Stimulated activated CD4-positive, alpha-beta T cell treated with anti-CD3 and anti-CD28 coated beads, Interleukin-1b, Interleukin-23, amount 100 ng/mL, for 24 hours (primary cell): ENCODE data around the gene SLC13A3.

Source experiments
- DNase-seq, 4 experiments: peaks; one replicate each; pipeline ENCODE4 v3.0.0-alpha.2; 2020; ENCODE audit warnings: low read depth in 4 of 4, low spot score in 1 of 4

Gene SLC13A3, protein sequence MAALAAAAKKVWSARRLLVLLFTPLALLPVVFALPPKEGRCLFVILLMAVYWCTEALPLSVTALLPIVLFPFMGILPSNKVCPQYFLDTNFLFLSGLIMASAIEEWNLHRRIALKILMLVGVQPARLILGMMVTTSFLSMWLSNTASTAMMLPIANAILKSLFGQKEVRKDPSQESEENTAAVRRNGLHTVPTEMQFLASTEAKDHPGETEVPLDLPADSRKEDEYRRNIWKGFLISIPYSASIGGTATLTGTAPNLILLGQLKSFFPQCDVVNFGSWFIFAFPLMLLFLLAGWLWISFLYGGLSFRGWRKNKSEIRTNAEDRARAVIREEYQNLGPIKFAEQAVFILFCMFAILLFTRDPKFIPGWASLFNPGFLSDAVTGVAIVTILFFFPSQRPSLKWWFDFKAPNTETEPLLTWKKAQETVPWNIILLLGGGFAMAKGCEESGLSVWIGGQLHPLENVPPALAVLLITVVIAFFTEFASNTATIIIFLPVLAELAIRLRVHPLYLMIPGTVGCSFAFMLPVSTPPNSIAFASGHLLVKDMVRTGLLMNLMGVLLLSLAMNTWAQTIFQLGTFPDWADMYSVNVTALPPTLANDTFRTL

DNA sequence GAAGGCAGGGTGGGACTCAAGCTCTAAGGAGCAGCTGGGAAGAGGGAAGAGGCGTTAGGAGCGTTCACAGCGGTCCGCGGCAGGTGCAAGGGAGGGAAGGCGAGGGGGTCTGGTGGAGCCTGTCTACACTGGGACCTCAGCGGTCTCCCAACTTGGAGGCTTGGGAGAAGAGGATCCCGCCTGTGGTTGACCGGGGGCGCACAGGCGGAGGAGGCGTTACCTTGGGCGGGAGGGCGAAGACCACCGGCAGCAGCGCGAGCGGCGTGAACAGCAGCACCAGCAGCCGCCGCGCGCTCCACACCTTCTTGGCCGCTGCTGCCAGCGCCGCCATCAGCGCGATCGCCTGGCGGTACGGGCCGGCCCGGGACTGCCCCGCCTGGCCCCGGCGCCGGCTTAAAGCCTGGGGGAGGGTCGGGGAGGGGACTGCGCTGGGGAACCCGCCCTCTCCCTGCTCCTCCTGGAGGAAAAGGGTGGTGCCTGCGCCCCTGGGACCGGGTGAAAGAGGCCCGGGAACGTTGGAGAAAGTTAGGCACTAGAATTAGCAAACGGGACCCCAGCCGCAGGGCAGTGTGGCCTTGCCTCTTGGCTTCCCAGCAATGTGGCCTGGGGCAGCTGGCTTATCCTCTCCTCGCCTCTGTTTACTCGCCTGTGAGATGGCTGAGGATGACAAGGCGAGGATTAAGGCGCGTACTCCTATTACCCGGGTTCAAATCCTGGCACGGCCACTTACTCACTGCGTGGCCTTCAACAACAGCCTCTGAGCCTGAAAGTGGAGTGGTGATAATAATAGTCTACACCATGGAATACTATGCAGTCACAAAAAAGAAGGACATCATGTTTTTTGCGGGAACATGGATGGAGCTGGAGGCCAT lies at the start of gene SLC13A3:
SLC13A3 (minus strand) TSS at position 369 of the 872 bp plus-strand sequence; CDS start at position 331, 38 bp downstream.
- DNase-seq, result no peak

DNA sequence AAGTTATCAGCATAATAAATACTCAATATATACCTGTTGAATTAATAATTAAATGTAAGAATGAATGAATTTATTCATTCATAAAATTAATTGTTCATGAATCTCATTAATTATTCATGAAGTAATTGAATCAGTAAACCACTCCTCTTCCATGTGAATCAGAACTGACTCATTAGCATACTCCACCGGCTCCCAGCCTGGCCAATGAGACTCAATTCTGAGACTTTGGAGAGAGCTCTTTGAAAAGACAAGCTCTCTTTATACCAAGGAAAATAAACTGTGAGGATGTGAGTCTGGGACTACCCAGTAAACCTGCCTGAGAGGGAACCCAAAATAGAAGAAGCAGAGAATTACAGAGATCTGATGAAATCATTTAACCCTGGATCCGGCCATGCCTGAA lies 49.8 kb upstream of the SLC13A3 start:
- DNase-seq, result no peak

DNA sequence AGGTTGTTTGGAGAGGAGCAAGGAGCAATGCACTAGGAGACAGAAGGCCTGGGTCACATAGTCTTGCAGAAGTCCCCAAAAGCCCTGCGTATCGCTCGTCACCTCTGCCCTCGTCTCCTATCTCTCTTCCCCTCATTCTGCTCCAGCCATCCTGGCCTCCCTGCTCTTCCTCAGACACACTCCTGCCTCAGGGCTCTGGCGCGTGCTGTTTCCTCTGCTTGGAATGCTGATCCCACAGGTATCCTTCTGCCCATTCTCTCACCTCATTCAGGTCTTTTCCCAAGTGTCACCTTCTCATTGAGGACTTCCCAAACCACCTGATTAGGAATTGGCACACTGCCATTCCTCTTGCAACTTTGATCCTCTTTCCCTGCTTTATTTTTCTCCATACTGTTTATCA lies 49.2 kb upstream of the SLC13A3 start:
- DNase-seq, result no peak

DNA sequence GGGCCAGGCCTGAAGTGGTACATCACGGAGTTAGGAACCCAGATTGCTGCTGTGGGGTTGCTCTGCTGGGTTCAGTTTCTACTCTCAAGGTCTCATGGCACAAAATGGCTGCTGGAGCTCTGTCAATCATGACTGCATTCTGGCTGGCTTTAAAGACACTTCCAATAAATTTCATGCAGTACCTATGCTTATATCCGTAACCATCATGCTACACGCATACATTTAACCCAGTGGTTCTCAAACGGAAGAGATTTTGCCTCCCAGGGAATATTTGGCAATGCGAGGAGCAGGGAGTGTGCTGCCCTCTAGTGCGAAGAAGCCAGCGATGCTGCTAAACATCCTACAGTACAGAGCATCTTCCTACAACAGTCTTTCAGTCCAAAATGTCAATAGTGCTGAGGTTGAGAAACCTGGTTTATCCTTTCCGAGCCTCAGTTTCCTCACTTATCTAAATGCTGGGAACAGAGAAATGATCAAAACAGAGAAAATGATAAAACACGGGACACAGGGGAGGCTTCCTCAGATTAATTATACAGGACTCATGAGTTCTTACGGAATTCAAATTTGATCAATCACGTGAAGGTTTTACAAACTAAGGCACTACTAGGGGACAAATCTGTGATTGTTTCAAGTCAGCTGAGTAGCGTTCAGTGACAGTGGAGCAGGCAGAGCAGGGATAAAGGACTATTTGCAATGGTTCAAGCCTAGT lies 48.5 kb upstream of the SLC13A3 start:
- DNase-seq, result no peak

DNA sequence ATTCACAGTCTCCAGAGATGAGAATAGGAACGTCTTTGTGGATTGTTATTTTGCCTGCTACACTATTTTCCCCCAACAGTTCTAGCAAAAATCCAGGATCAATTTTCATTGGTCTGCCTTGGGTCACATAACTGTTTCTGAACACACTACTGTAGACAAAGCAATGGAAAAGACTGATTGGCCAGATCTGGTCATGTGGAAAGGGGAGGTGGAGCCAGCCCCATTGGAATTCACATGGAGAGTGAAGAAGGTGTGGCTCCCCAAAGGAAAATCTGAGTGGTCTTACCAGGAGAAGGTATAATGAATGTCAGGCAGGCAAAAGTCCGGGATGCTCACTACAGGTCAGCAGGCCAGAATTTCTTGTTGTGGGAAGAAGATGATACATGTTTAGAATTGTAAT lies 47.5 kb upstream of the SLC13A3 start:
- DNase-seq, result no peak

DNA sequence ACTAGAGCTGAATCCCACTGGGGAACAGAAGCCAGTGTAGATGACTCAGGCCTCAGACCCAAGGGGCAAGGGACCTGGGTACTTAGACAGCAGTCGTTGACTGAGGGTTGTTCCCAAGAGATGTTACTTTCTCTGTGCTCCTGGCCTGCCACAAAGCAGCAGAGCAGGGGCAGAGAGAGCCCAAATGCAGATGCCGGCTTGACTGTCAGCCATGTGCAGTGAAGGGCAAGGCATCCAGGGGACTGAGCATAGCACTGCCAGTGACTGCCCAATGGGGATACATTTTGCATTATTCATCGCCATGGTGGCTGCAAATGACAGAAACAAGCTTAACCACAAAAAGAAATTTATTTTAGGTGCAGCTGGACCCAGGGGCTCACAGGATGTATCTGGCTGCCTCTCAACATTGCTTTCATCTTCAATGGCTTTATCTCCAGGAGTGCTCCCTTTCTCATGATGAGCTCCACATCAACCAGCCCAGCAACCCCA lies 45.6 kb upstream of the SLC13A3 start:
- no peak for DNase-seq

DNA sequence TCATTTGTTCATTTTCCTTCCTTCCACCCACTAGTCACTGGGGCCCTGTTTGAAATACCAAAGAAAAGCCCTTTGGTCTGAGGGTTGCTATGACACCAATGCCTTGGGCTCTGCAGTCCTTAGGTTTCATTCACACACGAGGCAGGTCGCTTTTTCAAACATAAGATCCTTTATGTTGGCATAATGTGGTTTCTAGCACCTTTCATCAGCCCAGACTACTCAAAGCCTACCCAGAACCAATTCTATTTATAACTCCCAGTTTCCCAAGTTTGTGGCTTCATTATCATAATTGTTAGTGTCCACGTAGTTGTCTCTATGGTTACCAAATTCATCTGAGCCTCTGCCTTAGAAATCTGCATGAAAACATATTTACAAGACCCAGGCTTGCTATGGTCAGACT lies 44.6 kb upstream of the SLC13A3 start:
- DNase-seq, result no peak

DNA sequence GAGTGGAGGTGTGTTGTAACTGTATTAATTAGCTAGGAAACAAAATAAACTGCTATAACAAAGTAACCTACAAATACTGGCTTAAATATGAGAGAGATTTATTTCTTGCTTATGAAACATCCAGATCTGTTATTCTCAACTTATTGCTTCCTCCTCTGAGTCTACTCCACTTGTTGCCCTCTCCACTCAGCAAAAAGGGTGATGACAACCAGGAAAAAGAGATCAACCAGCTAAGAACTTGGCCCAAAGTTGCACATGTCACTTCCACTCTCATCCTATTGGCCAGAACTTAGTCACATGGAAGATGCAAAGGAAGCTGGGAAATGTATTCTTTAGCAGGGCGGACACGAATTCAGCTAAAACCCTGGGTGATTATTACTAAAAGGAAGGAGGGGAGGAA lies 43.2 kb upstream of the SLC13A3 start:
- DNase-seq, result no peak

DNA sequence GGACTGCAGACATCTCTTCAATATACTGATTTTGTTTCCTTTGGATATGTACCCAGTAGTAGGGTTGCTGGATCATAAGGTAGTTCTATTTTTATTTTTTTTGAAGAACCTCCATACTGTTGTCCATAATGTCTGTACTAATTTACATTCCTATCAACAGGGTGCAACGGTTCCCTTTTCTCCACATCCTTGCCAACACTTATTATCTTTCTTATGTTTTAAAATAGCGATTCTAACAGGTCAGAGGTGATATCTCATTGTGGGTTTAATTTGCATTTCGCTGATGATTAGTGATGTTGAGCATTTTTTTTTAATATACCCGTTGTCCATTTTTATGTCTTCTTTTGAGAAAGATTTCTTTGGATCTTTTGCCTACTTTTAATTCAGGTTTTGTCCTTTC lies 39.9 kb upstream of the SLC13A3 start:
- no peak for DNase-seq

DNA sequence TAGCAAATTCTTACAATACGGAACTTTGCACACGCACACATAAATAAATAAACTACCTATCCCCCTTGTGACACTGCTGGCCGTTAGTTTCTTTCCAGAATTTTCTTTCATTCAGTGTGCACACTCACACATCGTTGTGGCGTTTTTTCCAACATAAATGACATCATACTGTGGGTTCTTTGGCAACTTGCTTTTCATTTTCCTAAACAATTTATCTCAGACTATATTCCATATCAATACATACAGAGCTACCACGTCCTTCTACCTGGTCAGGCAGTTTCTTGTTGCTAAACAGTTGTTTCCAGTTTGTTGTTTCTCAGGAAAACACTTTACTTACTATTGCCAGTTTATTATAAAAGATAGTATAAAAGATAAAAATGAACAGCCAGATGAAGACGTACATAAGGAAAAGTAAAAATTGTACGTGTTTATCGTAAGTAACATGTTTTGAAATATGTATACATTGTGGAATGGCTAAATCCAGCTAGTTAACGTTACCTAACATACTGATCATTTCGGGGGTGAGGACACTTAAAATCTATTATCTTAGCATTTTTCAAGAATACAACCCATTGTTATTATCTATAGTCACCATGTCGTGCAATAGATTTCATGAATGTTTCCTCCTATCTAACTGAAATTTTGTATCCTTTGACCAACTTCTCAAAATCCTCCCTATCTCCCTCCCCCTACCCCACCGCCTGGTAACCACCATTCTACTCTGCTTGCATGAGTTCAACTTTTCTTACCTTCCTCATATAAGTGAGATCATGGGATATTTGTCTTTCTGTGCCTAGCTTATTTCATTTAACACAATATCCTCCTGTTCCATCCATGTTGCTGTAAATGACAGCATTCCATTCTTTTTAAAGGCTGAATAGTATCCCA lies 39.2 kb upstream of the SLC13A3 start:
- DNase-seq, result no peak

DNA sequence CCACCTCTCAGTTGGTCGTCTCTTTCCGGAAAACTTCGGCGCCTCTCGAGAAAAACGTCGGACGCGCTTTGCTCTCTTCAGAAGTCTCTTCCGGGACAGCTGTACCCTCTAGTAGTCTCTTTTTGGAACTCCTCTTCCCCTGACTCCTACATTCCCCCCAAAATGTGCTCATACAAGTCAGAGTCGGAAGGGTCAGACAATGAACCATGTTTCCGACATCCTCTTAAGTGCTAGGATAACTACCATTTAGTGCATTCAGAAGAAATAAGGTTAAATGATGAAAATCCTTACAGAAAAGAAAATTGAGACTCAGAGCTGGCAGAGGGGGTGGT lies 38.5 kb upstream of the SLC13A3 start:
- DNase-seq, result no peak

DNA sequence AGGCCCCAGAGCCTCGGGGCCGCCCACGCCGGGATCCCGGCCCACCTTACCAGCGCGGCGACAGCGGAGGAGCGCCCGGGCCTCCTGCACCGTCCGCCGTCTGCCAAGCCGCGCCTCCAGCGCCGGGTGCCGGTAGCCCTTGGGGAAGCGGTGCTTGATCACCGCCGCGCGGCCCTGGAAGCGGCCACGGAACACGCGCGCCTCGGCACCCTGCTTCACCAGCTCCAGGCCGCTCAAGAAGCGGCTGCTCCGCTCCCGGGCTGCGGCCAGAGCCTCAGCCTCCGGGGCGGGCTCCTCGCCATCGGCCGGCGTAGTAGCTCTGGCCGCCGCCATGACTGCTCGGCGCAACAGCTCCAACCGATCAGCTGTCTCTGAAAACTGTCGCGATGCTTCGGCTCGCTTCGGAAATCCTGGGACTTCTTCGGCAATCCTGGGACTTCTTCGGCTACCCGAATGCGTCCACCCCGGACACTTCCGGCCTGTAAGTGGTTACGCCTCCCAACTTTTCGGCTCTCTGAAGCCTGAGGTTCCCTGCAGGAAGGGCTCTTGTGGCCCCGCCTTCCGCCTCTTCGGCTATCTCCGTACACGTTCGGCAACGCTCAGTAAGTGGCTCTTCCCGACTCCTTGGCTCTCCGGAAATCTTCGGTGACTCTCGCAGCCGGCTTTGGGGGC lies 38.0 kb upstream of the SLC13A3 start, which contains the start of gene TP53RK:
TP53RK (minus strand) TSS at position 363 of the 672 bp plus-strand sequence; CDS start at position 333, 30 bp downstream.
- peak; percentile 90 to 96 (median 92) for DNase-seq

DNA sequence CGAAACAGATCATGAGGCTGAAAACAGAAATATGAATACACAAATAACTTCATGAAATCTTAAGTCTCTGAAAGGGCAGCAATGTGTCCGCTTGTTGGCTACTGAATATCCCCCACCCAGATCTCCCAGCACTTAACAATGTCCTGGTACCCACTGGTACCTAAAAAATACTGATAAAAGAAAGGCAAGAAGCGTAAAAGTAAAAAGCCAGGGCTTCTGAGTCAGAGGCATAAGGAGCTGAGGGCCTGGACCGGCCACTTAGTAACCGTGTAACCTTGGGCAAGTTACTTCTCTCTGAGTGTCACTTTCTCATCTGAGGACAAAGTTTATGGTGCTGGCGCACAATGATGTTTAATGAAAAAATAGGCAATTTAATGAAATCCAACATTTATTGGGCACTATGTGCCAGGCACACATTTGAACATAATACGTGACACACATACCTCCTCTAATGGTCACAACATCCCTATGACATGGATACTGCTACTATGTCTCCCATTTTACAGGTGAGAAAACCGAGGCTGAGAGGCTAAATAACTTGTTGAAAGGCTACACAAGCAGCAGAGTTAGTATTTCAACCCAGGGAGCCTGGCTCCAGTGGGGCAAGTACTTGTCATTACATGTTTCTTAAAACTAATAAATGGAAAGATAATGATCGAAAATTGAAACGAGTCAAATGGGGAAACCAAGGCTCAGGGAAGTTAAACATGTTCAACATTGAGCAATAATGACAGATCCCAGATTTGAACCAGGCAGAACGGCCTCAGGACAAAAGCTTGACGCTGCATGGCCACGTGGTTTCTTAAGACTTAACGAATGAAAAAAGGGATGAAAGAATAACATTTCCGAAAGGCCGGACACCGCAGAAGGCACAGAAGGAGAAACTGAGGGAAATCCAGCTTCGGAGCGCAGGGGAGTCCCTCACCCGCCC lies 37.2 kb upstream of the SLC13A3 start:
- no peak for DNase-seq

DNA sequence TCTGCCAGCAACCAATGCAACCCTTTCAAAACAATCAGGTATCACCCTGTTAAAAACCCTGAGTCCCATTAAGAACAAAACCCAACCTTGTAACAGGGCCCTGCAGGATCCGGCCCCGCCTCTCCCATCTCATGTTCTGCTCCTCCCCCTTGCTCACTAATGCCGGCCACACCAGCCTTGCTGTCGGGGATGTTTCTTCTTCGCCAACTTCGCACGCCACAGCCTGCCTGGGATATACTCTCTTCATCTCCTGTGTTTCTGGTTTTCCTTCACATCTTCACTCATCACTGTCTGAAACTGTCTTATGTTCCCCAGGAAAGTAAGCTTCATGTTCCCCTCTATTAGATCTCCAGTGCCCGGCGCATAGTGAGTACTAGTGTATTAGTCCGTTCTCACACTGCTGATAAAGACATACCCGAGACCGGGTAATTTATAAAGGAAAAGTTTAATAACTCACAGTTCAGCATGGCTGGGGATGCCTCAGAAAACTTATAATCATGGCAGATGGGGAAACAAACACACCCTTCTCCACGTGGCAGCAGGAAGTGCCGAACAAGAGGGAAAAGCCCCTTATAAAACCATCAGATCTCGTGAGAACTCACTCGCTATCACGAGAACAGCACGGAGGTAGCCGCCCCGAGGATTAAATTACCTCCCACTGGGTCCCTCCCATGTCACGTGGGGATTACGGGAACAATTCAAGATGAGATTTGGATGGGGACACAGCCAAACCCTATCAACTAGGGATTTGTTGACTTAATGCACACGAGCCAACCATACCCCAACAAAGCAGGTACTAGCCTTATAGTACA lies 32.9 kb upstream of the SLC13A3 start:
- no peak for DNase-seq

DNA sequence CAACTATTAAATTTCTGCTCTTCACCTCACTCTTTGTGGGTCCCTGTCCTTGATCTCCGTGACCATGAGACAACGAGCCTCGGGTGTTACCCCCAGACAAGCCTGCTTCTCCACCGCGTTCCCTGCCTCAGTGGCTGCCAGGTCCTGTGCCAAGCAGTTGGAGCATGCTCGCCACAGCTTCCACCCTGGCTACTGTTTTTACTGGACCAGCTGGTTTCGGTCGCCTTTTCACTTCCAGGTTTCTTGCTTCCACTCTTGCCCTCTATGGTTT lies 32.3 kb upstream of the SLC13A3 start:
- DNase-seq, result no peak

DNA sequence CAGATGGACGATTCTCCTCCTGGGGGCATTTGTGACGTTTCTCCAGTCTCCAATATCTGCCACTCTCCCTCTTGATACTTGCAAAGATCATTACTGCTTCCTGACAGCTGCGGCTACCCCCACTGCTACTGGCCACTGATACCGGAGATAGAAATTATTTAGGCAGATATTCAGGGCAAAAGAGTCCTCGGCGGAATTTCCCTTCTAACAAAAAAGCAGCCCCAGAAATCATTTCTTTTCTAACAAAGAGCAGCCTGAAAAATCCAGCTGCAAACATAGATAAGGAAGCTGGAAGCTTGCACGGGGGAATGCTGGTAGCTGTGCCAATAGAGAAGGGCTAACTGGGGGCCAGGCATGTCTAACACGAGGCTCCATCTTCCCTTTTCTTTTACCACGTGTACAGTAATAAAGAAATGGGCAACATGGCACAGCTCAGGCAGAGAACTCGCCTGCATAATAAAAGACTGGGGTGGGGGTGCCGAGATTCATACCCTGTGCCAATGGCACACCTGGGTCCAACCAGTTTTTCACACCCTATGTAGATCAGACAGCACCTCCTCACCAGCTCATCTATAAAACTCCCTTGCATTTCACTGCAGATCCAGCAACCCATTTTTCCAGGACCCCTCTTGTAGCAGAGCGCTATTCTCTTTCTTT lies 31.9 kb upstream of the SLC13A3 start:
- no peak for DNase-seq

DNA sequence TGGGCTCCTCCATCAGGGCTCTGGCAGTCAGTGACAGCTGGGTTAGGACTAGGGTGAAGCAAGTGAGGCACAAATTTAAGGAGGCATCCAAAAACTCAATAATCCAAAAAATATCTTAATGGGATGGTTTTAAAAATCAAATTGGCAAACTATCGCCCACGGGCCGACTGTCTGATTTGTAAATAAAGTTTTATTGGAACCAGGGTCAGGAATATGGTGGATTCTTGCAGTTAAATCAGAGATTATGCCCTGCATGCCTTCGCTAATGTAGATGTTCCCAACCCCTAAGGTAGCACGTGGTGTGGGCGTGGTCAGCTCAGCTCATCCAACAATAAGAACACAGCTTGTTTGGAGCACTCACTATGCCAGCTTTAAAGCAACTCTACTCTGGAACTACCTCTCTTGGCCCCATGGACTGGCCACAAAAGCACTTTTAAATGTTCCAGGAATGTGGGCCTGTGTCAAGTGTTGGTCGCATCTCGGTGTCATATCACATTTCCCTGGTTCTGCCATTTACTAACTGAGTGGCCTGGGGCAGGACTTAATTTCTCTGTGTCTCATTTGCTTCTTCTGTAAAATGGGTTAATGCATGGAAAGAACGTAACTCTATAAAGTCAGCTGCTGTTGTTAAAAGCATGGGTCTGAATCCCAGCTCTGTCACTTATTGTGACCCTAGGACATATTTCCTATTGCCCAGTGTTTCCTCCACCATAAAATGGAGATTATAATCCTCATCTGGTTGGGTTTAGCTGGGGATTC lies 31.0 kb upstream of the SLC13A3 start:
- DNase-seq, result no peak
